Keratinocyte (primary cell): Measurements from ENCODE around the gene VPS35L.

Experiments used
- EZH2 ChIP-seq: IDR thresholded peaks from one replicate; pipeline ENCODE4 v1.6.1; 2012; ENCODE audit warnings: inconsistent platforms, mild to moderate bottlenecking, low read length, moderate library complexity
- TF ChIP-seq, protein P1 (sequence below), 3 experiments: IDR thresholded peaks in 1 of 3; conservative IDR thresholded peaks in 1 of 3; optimal IDR thresholded peaks in 1 of 3; 2 replicates in 2 of 3; 3 replicates in 1 of 3; pipeline versions ENCODE3 to v1.5.1; 2011; ENCODE audit warnings: low read length in 3 of 3, mild to moderate bottlenecking in 3 of 3, moderate library complexity in 2 of 3, control low read depth in 1 of 3, inconsistent platforms in 1 of 3; ENCODE audit not compliant: insufficient read depth in 2 of 3; ENCODE audit errors: extremely low read depth in 1 of 3

DNA sequence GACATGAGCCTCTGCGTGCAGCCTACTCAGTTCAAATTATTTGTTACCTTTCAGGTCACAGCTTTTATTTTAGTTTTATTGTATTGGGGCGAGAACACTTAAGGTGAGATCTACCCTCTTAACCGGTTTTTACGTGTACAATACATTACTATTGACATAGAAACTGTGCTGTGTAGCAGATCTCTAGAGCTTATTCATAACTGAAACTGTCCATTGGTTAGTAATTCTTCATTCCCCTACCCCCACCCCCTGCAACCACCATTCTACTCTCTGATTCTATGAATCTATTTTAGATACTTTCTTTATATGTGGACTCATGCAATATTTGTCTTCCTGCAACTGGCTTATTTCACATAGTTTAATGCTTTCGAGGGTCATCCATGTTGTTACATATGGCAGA is 119.0 kb downstream of the VPS35L start:
- TF ChIP-seq, protein P1, sequence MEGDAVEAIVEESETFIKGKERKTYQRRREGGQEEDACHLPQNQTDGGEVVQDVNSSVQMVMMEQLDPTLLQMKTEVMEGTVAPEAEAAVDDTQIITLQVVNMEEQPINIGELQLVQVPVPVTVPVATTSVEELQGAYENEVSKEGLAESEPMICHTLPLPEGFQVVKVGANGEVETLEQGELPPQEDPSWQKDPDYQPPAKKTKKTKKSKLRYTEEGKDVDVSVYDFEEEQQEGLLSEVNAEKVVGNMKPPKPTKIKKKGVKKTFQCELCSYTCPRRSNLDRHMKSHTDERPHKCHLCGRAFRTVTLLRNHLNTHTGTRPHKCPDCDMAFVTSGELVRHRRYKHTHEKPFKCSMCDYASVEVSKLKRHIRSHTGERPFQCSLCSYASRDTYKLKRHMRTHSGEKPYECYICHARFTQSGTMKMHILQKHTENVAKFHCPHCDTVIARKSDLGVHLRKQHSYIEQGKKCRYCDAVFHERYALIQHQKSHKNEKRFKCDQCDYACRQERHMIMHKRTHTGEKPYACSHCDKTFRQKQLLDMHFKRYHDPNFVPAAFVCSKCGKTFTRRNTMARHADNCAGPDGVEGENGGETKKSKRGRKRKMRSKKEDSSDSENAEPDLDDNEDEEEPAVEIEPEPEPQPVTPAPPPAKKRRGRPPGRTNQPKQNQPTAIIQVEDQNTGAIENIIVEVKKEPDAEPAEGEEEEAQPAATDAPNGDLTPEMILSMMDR (optimal IDR thresholded peaks at IDR 0.05 in 1 of 3, IDR thresholded peaks at IDR 0.05 in 1 of 3, conservative IDR thresholded peaks at IDR 0.05 in 1 of 3; ENCODE audit: extremely low read depth in 1 of 3, insufficient read depth in 2 of 3, low read length in 3 of 3), result no peak
- TF ChIP-seq EZH2, result no peak
